AG09309 (cell line): Measurements from ENCODE around the gene FLOT2.
A peak's percentile ranks its signal among the peaks of the same experiment; 100 is the strongest.

ENCODE experiments used
- DNase-seq: peaks from one replicate; pipeline ENCODE4 v3.0.0-alpha.2; 2010; ENCODE audit warnings: low read depth
- H3K4me3 ChIP-seq: 2 replicates; pipeline ENCODE4 v1.5.1; 2011; ENCODE audit warnings: mild to moderate bottlenecking, low read depth, low read length, moderate library complexity; ENCODE audit not compliant: control insufficient read depth
- TF ChIP-seq, protein P1 (sequence below): IDR thresholded peaks from 2 replicates; pipeline ENCODE4 v1.5.1; 2011; ENCODE audit warnings: mild to moderate bottlenecking, low read depth, low read length, inconsistent platforms; ENCODE audit not compliant: insufficient read depth, control insufficient read depth; ENCODE audit errors: missing control alignments

FLOT2 gene, protein sequence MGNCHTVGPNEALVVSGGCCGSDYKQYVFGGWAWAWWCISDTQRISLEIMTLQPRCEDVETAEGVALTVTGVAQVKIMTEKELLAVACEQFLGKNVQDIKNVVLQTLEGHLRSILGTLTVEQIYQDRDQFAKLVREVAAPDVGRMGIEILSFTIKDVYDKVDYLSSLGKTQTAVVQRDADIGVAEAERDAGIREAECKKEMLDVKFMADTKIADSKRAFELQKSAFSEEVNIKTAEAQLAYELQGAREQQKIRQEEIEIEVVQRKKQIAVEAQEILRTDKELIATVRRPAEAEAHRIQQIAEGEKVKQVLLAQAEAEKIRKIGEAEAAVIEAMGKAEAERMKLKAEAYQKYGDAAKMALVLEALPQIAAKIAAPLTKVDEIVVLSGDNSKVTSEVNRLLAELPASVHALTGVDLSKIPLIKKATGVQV

DNA sequence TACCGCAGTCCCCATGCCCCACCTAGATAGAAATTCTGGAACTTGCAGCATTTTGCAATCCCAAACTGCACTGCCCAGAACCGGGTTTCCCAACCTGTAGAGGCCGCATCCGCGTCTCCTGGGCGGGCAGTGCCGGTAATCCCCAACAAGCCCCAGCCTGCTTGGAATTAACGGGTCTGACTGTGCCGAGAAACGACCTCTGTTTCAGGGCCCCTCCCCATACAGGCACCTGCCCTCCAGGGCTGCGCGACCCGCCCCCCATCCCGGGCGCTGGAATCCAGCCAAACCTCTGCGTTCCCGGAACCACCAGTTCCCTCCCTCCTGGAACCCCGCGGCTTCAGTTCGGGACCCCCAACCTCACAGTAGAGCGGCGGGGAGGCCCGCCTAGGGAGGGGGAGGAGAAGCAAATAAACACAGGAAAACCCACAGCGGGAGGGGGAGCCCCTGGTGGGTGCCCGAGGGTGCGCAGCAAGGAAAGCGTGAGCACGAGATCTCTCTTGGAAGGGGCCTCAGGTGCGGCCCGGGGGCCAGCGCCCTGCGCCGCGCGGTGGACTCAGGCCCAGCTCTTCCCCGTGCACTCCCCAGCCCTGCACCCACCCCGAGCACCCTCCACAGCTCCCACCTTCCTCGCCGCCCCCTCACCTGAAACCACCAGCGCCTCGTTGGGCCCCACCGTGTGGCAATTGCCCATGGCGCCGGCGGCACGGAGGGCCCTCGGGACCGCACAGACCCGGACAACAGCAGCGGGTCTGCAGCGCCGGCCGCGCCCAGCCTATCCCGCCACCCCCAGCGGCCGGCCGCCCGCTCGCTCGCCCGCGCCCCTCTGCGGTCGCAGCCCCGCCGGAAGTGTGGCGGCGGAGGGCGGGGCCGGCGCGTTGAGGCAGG lies at the start of gene FLOT2:
Gene FLOT2, minus strand, starts transcription at position 850 of the 885 bp plus-strand sequence. Its CDS starts 159 bp downstream, at position 691.
- peak within 1 kb of the TSS; percentile 82 for H3K4me3 ChIP-seq
- TF ChIP-seq, protein P1, sequence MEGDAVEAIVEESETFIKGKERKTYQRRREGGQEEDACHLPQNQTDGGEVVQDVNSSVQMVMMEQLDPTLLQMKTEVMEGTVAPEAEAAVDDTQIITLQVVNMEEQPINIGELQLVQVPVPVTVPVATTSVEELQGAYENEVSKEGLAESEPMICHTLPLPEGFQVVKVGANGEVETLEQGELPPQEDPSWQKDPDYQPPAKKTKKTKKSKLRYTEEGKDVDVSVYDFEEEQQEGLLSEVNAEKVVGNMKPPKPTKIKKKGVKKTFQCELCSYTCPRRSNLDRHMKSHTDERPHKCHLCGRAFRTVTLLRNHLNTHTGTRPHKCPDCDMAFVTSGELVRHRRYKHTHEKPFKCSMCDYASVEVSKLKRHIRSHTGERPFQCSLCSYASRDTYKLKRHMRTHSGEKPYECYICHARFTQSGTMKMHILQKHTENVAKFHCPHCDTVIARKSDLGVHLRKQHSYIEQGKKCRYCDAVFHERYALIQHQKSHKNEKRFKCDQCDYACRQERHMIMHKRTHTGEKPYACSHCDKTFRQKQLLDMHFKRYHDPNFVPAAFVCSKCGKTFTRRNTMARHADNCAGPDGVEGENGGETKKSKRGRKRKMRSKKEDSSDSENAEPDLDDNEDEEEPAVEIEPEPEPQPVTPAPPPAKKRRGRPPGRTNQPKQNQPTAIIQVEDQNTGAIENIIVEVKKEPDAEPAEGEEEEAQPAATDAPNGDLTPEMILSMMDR: peak; percentile 31
- no peak for DNase-seq

DNA sequence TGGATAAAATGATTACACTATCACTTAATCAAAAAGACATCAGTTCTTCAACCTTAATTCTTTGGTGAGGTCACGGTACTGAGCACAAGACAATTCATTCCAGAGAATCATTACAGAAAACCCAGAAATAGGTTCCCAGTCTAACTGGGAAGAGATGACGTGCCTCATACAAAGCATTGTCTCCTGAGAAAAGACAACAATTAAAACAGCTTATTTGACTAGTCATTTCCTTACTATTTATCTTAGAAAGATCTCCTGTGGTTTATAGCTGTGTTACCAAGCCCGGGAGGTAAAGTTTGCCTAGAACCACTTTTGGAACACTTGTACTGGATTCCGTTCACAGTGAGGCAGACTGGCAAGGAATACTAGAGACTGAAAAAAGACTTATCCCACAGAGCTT lies 48.7 kb upstream of the FLOT2 start:
- DNase-seq: peak; percentile 78
- no peak overlapping the region for H3K4me3 ChIP-seq
- TF ChIP-seq, protein P1: no peak

DNA sequence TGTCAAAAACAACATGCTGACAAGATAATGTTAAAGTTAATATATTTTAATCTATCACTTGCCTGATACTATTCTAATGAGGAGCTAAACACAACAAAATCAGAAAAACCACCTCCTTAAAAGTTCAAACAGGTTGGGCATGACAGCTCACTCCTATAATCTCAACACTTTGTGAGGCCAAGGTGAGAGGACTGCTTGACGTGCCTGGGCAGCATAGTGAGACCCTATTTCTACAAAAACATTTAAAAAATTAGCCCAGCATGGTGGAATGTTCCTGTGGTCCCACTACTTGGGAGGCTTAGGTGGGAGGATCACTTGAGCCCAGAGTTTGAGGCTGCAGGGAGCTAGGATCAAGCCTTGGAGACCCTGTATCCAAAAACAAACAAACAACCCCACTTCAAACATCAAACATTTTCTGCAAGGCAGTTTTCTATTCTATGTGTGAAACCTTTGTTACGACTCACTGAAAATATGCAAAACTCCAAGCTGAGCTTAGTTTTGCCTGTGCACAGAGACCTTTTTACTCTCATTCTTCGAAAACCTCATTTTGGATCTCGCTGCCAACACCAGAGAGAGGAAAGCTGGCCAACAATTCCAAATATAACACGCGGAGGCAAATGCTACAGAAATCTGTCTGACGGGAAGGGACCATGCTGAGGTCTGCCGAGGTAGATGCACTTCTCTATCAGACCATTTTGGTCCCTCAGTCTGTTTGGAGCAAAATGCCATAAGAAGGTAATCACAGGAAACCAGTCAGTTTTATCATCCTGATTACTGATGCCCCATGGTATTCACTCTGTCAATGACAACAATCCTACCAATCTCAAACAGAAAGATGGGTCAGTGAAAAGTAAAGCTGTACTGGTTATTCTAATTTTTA lies 47.6 kb upstream of the FLOT2 start:
- no peak overlapping the region for H3K4me3 ChIP-seq
- TF ChIP-seq, protein P1: no peak
- no peak for DNase-seq

DNA sequence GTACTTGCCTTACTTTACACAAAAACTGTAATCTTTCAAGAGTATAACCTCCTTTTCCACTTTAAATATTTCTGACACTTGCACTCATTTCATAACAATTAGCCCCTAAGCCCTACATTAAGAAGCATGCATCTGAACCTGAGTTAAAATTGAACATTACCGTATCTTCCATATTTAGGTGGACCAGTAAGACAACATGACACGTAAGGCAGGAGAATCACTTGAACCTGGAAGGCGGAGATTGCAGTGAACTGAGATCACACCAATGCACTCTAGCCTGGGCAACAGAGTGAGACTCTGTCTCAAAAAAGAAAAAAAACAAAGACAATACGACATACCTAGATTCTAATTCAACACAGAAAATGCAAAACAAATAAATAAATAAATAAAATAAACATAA lies 46.8 kb upstream of the FLOT2 start:
- no peak for DNase-seq
- TF ChIP-seq, protein P1: no peak
- no peak overlapping the region for H3K4me3 ChIP-seq

DNA sequence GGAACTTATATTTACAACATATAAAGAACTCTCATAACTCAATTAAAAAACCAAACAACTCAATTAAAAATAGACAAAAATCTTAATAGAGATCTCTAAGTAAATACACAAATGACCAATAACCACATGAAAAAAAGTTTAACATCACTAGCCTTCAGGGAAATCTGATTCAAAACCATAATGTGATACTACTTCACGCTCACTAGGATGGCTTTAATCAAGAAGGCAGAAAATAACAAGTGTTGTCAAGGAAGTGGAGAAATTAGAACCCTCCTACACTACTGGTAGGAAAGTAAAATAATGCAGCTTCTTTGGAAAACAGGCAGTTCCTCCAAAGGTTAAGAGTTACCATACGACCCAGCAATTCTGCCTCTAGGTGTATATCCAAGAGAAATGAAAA lies 45.4 kb upstream of the FLOT2 start:
- TF ChIP-seq, protein P1: no peak
- H3K4me3 ChIP-seq: no peak overlapping the region
- no peak for DNase-seq

DNA sequence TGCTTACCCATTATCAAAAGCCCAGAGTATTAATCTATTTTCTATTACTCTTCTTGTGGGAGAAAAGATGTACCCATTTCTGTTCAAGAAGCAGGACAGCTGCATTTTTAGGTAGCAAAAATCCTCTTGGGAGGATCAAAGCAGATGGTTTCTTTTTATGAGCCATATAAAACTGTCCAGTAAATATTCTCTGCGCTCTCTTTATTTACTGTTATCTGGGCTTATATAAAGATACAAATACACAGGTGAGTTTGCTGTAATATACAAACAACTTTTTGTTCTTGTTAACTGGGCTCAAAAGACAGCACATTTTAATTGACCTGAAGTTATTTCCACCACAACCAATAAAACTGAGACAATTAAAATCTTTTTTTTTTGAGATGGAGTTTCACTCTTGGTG lies 43.7 kb upstream of the FLOT2 start:
- DNase-seq: no peak
- TF ChIP-seq, protein P1: no peak
- no peak overlapping the region for H3K4me3 ChIP-seq
